Measurements from ENCODE around the gene MAFG.

The MAFG gene

DNA sequence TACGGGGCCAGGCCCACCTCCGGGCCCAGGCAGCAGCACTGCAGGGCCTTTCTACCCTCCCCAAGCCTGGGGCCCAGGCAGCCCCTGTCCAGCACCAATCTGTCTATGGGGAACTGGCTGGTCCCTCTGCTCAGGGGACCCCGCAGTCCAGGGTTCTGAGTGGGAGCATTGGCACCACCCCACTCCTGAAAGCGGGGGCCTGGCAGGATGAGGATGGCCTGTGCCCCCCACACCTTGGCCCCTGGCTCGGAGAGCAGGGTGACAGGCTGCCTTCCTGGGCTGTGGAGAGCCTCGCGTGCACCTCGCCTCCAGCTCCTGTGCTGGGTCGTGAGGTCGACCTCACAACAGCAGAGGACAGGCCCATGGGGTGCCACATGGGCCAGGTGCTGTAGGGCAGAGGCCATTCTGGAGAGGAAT is 24.1 kb downstream of the MAFG start:
- Histone ChIP-seq H2AFZ (ENCODE audit: low read length) (no peak overlapping the region), H3F3A (ENCODE audit: low read depth) (no peaks in the 10 kb centered on the region; the same call in 1 of the 2 replicates), H3K9ac (ENCODE audit: low read depth, low read length, poor library complexity, severe bottlenecking) (no peak overlapping the region), H3K27me3 (ENCODE audit: insufficient read depth, low read length, poor library complexity, severe bottlenecking) (no peaks in the 10 kb centered on the region), H3K9me3 (ENCODE audit: insufficient read depth, low read depth, low read length) (no peaks in the 10 kb centered on the region), H3K79me2 (ENCODE audit: insufficient read depth, low read length) (no peaks in the 10 kb centered on the region), H3K4me3 (ENCODE audit: low read length, poor library complexity, severe bottlenecking) (no peak overlapping the region), H3K4me1 (ENCODE audit: insufficient read depth, low read length, poor library complexity, severe bottlenecking) (no peaks in the 10 kb centered on the region), H3K9me2 (replicated peaks; ENCODE audit: low read depth, low read length) (no peaks in the 10 kb centered on the region), H3K4me2 (ENCODE audit: low read depth, low read length, poor library complexity, severe bottlenecking) (no peak overlapping the region), H4K20me1 (ENCODE audit: insufficient read depth, low read length, poor library complexity, severe bottlenecking) (no peaks in the 10 kb centered on the region), H3K36me3 (ENCODE audit: insufficient read depth, low read length) (peaks cover 3% of the 10 kb centered on the region; the same call in 1 of the 2 replicates)
- TF ChIP-seq, protein P1, sequence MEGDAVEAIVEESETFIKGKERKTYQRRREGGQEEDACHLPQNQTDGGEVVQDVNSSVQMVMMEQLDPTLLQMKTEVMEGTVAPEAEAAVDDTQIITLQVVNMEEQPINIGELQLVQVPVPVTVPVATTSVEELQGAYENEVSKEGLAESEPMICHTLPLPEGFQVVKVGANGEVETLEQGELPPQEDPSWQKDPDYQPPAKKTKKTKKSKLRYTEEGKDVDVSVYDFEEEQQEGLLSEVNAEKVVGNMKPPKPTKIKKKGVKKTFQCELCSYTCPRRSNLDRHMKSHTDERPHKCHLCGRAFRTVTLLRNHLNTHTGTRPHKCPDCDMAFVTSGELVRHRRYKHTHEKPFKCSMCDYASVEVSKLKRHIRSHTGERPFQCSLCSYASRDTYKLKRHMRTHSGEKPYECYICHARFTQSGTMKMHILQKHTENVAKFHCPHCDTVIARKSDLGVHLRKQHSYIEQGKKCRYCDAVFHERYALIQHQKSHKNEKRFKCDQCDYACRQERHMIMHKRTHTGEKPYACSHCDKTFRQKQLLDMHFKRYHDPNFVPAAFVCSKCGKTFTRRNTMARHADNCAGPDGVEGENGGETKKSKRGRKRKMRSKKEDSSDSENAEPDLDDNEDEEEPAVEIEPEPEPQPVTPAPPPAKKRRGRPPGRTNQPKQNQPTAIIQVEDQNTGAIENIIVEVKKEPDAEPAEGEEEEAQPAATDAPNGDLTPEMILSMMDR (conservative IDR thresholded peaks at IDR 0.05; ENCODE audit: low read length): no peak
- no peak for TF ChIP-seq EZH2phosphoT487 (IDR thresholded peaks at IDR 0.05; ENCODE audit: borderline replicate concordance)

DNA sequence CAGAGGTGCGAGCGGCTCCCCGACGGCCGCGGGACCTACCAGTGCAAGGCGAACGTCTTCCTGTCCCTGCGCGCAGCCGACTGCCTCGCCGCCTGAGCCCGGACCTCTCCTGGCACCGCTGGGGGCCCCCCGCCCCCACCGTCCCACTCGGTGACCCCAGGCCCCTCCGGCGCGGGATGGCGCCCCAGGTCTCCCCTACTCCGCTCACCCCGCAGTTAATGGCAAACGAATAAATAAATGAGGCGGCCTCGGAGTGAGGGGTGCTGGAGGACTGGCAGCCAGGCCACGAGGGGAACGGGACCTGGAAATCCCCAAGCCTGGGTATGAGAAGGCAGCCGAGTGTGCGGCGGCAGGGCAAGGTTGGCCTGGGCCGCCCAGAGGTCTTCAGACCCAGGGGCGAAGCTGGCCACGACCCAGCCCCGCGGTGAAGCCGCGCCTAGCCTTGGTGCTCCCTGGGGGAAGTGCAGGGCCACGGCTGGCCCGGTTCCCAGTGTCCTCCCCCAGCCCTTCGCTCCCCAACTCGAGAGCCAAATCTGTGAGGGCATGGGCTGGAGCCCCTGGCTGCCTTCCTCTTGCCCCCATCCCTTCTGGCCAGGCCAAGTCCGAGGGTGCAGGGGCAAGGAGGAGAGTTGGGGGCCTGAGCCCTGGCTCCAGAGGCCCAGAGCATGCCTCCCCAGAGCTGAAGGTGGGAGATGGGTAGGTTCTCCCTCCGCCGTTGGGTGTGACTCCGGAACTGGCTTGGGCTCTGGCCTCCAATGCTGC is 24.7 kb downstream of the MAFG start:
- Histone ChIP-seq H2AFZ (ENCODE audit: low read length) (no peak overlapping the region), H3K9me3 (ENCODE audit: insufficient read depth, low read depth, low read length) (no peaks in the 10 kb centered on the region), H3F3A (ENCODE audit: low read depth) (no peaks in the 10 kb centered on the region; the same call in 1 of the 2 replicates), H3K9ac (ENCODE audit: low read depth, low read length, poor library complexity, severe bottlenecking) (no peak overlapping the region), H3K4me3 (ENCODE audit: low read length, poor library complexity, severe bottlenecking) (no peak overlapping the region), H3K36me3 (ENCODE audit: insufficient read depth, low read length) (no peaks in the 10 kb centered on the region; the same call in 1 of the 2 replicates), H3K9me2 (replicated peaks; ENCODE audit: low read depth, low read length) (no peaks in the 10 kb centered on the region), H3K4me1 (ENCODE audit: insufficient read depth, low read length, poor library complexity, severe bottlenecking) (no peaks in the 10 kb centered on the region), H3K27me3 (ENCODE audit: insufficient read depth, low read length, poor library complexity, severe bottlenecking) (no peaks in the 10 kb centered on the region), H3K79me2 (ENCODE audit: insufficient read depth, low read length) (no peaks in the 10 kb centered on the region), H4K20me1 (ENCODE audit: insufficient read depth, low read length, poor library complexity, severe bottlenecking) (no peaks in the 10 kb centered on the region), H3K4me2 (ENCODE audit: low read depth, low read length, poor library complexity, severe bottlenecking) (no peak overlapping the region)
- no peak for TF ChIP-seq EZH2phosphoT487 (IDR thresholded peaks at IDR 0.05; ENCODE audit: borderline replicate concordance)
- TF ChIP-seq, protein P1 (conservative IDR thresholded peaks at IDR 0.05; ENCODE audit: low read length): no peak

DNA sequence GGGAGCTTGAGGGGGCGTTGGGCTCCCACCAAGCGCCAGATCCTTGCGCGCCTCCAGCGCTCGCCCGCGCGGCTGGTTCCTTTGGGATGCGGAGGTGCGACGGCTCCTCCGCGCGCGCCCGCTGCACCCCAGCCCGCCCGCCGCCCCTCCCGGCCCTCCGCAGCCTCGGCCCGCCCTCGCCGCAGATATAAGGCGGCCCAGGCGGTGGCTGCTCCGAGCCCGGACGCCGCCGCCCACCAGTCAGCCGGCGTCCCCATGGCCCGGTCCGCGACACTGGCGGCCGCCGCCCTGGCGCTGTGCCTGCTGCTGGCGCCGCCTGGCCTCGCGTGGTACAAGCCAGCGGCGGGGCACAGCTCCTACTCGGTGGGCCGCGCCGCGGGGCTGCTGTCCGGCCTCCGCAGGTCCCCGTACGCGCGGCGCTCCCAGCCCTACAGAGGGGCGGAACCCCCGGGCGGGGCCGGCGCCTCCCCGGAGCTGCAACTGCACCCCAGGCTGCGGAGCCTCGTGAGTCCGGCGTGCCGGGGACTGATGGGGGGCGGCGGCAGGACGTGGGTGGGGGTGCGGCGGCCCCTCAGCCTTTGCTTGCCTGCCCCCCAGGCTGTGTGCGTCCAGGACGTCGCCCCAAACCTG is 25.4 kb downstream of the MAFG start, which contains the start of gene NPB:
Gene NPB, plus strand, starts transcription at position 216 of the 630 bp plus-strand sequence. Its CDS starts 40 bp downstream, at position 256.
- Histone ChIP-seq H2AFZ (ENCODE audit: low read length) (no peak within 1 kb of the TSS), H3K4me3 (ENCODE audit: low read length, poor library complexity, severe bottlenecking) (no peak within 1 kb of the TSS), H3K36me3 (ENCODE audit: insufficient read depth, low read length) (no peaks in the 10 kb centered on the region; the same call in 1 of the 2 replicates), H3K4me2 (ENCODE audit: low read depth, low read length, poor library complexity, severe bottlenecking) (no peak within 1 kb of the TSS), H3K4me1 (ENCODE audit: insufficient read depth, low read length, poor library complexity, severe bottlenecking) (no peaks in the 10 kb centered on the region), H4K20me1 (ENCODE audit: insufficient read depth, low read length, poor library complexity, severe bottlenecking) (no peaks in the 10 kb centered on the region), H3K79me2 (ENCODE audit: insufficient read depth, low read length) (no peaks in the 10 kb centered on the region), H3K9me2 (replicated peaks; ENCODE audit: low read depth, low read length) (no peaks in the 10 kb centered on the region), H3K9ac (ENCODE audit: low read depth, low read length, poor library complexity, severe bottlenecking) (no peak within 1 kb of the TSS), H3F3A (ENCODE audit: low read depth) (no peaks in the 10 kb centered on the region; the same call in 1 of the 2 replicates), H3K9me3 (ENCODE audit: insufficient read depth, low read depth, low read length) (no peaks in the 10 kb centered on the region), H3K27me3 (ENCODE audit: insufficient read depth, low read length, poor library complexity, severe bottlenecking) (no peaks in the 10 kb centered on the region)
- TF ChIP-seq, protein P1 (conservative IDR thresholded peaks at IDR 0.05; ENCODE audit: low read length): no peak
- no peak for TF ChIP-seq EZH2phosphoT487 (IDR thresholded peaks at IDR 0.05; ENCODE audit: borderline replicate concordance)
